Measurements from ENCODE around the gene ABCC1. TPM values are rescaled to one million over a fixed set of nuclear protein-coding genes. Genes with fewer than 3 reads are reported as not detected.

Gene ABCC1
- total and polyA plus RNA-seq, 2 donors from 2014 or later: 4.6 to 29.7 TPM

DNA sequence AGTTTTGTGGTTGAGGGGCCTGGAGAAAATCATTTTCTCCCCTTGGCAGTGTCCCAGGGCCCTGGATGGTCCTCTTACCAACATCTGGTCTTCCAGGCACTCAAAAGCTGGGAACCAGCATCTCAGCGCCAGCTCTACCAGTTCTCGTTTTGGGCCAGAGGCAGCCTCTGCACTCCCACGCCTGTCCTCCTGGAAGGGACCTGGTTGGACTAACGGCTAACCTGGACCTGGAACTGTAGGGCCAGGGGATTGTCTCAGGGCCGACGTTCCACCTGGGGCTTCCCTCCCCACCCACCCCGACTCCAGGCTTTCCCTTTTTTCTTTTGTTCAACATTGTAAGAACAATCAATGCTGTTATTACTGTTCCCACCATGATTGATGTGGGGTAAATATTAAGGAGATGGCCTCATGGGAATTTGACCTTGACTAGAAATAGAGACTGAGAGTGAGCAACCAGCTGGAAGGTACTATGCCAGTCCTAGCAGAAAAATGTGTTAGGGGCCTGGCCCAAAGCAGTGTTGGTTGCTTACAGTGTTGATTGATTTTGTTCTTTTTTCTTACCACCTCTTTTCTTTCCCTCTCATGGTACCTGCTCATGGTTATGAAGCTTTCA is 192.5 kb downstream of the ABCC1 start:
- Histone ChIP-seq H3K27ac (ENCODE audit: low read depth in 2 of 2, low read length in 2 of 2) (no peak overlapping the region), H3K27me3 (ENCODE audit: control insufficient read depth, insufficient read depth, low read length) (no peaks in the 10 kb centered on the region), H3K4me1 (ENCODE audit: control insufficient read depth in 2 of 3, insufficient read depth in 2 of 3, low read depth in 1 of 3, low read length in 3 of 3) (peaks cover 0 to 8% (median 6%) of the 10 kb centered on the region in 3 donors), H3K9ac (ENCODE audit: low read length in 3 of 3) (no peak overlapping the region), H3K36me3 (ENCODE audit: control insufficient read depth in 2 of 3, insufficient read depth in 3 of 3, low read length in 3 of 3) (peaks cover 0 to 29% (median 13%) of the 10 kb centered on the region in 3 donors), H3K9me3 (ENCODE audit: control insufficient read depth in 2 of 3, insufficient read depth in 1 of 3, low read length in 3 of 3) (no peaks in the 10 kb centered on the region), H3K4me3 (ENCODE audit: low read length in 3 of 3) (no peak overlapping the region)
- peak in 1 of 5 donors; percentile 42 for DNase-seq
- no peak for FAIRE-seq
- TF ChIP-seq CTCF (IDR thresholded peaks at IDR 0.05; ENCODE audit: borderline replicate concordance, extremely low read depth, insufficient read depth): no peak
- intact Hi-C loops (cut with DNase I): no loop called here

- peaks cover 0 to 16% (median 9%) of the 10 kb centered on the region in 3 donors for H3K4me1 ChIP-seq (ENCODE audit: control insufficient read depth in 2 of 3, insufficient read depth in 2 of 3, low read depth in 1 of 3, low read length in 3 of 3)
- H3K4me3 ChIP-seq (ENCODE audit: low read length in 3 of 3): no peak overlapping the region
- intact Hi-C loops (cut with DNase I): no loop called here
- peak overlapping the region in 1 of 2 donors; percentile 13 for H3K27ac ChIP-seq (ENCODE audit: low read depth in 2 of 2, low read length in 2 of 2)
- DNase-seq (peak in 1 of 5 donors; percentile 37), FAIRE-seq (no peak)
- no peaks in the 10 kb centered on the region for H3K27me3 ChIP-seq (ENCODE audit: control insufficient read depth, insufficient read depth, low read length)
- H3K9me3 ChIP-seq (ENCODE audit: control insufficient read depth in 2 of 3, insufficient read depth in 1 of 3, low read length in 3 of 3): no peaks in the 10 kb centered on the region
- peak; percentile 34 for TF ChIP-seq CTCF (IDR thresholded peaks at IDR 0.05; ENCODE audit: borderline replicate concordance, extremely low read depth, insufficient read depth)
- H3K9ac ChIP-seq (ENCODE audit: low read length in 3 of 3): no peak overlapping the region
- H3K36me3 ChIP-seq (ENCODE audit: control insufficient read depth in 2 of 3, insufficient read depth in 3 of 3, low read length in 3 of 3): peaks cover 0 to 26% (median 6%) of the 10 kb centered on the region in 3 donors
These were observed 193.8 kb downstream of the ABCC1 start for GRCh38 chr16:16143038-16143763.

- intact Hi-C loops (cut with DNase I): no loop called here
- Histone ChIP-seq H3K4me1 (ENCODE audit: control insufficient read depth in 2 of 3, insufficient read depth in 2 of 3, low read depth in 1 of 3, low read length in 3 of 3) (peaks cover 0 to 16% (median 9%) of the 10 kb centered on the region in 3 donors), H3K27ac (ENCODE audit: low read depth in 2 of 2, low read length in 2 of 2) (peak overlapping the region in 1 of 2 donors; percentile 13), H3K4me3 (ENCODE audit: low read length in 3 of 3) (no peak overlapping the region), H3K36me3 (ENCODE audit: control insufficient read depth in 2 of 3, insufficient read depth in 3 of 3, low read length in 3 of 3) (peaks cover 0 to 19% (median 6%) of the 10 kb centered on the region in 3 donors), H3K9ac (ENCODE audit: low read length in 3 of 3) (no peak overlapping the region), H3K9me3 (ENCODE audit: control insufficient read depth in 2 of 3, insufficient read depth in 1 of 3, low read length in 3 of 3) (no peaks in the 10 kb centered on the region), H3K27me3 (ENCODE audit: control insufficient read depth, insufficient read depth, low read length) (no peaks in the 10 kb centered on the region)
- no peak for DNase-seq
- TF ChIP-seq CTCF (IDR thresholded peaks at IDR 0.05; ENCODE audit: borderline replicate concordance, extremely low read depth, insufficient read depth): no peak
- FAIRE-seq: no peak
These were observed 194.5 kb downstream of the ABCC1 start for GRCh38 chr16:16143931-16144330.

Data from kidney (tissue), 14 donors.